ENCODE measurements around the gene TMEM132E. TPM values are rescaled to one million over a fixed set of nuclear protein-coding genes. Genes with fewer than 3 reads are reported as not detected.

Gene TMEM132E
- 0.07 TPM in 2 replicates for total RNA-seq

GRCh38 chr17:34579017-34579946, at the start of gene TMEM132E:
Gene TMEM132E, plus strand, starts transcription at chr17:34579582. Its CDS starts 1,495 bp downstream, at chr17:34581077.

Other genes with a start within 250 kb of the TMEM132E start
- 3.9 TPM in 1 of 2 replicates, not detected in the other for gene CCL13, start 223.1 kb upstream of the TMEM132E start, total RNA-seq
- not detected in 2 replicates for gene CCL1, start 216.3 kb upstream of the TMEM132E start, total RNA-seq

All from smooth muscle cell of the pulmonary artery (primary cell).